Stimulated activated CD8-positive, alpha-beta memory T cell treated with anti-CD3 and anti-CD28 coated beads, Interleukin-15, amount 100 ng/mL, for 1 hour (primary cell): Measurements from ENCODE around the gene TBC1D14.

Experiments
- DNase-seq: peaks from one replicate; pipeline ENCODE4 v3.0.0-alpha.2; 2020; ENCODE audit warnings: low read depth

Gene TBC1D14

DNA sequence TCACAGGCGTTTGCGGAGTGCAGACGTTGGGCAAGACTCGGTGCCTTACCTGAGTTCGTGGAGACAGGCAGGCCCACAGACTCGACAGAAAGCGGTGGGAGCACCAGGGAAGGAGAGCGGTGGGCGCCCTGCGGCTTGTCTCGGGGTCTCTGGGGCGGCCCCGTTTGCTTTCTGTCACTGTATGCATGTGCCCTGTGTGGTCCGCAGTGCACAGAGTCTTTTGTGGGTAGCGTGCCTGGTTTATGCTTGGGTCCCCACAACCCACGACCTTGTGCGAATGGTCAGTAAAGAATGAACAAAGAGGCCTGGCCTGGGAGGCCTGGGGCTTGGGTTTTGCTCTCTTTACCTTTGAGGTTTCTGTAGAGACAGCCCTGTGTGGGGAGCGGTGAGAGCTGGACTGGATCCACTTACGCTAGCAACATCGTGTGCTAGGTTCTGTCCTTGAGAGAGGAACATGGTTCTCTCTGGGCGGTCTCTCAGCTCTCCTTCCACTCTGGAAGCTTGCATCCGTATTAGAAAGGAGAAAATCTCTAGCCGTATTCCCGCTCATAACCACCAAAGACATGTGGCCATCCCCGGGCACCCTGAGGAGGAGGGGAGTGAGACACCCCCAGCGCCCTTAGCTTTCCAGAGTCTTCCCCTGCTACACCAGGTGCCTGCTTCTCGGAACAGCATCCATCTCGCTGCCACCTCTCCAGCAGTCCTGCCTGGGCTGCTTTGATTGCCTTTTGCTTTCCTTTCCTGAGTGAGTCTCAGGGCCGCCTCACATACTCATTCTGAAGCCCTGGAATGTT, 134.7 kb downstream of the TBC1D14 start:
- DNase-seq, result no peak

DNA sequence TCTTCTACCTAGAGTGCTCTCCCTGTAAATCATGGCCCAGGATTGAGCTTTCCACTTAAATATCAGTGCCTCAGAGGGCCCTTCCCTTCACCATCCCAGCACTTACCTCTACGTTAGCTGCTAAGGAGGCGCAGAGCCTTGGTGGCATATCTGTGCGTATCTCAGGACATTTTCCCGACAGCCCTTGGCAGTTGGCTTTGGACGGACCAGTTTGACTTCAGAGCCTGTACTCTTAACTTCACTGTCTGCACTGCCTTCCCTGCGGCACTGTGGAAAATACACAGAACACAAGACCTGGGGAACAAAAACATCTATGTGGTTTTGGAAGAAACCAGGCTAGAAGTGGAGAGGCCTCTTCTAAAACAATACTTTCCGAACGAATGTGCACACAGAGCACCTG, 135.9 kb downstream of the TBC1D14 start:
- DNase-seq, result no peak

GRCh38 chr4:7045961-7046921, 136.6 kb downstream of the TBC1D14 start:
- DNase-seq, result no peak

- DNase-seq, result no peak
Measured at GRCh38 chr4:7046971-7047370, 137.3 kb downstream of the TBC1D14 start.

- no peak for DNase-seq
Measured at GRCh38 chr4:7048642-7049041, 139.0 kb downstream of the TBC1D14 start.

DNA sequence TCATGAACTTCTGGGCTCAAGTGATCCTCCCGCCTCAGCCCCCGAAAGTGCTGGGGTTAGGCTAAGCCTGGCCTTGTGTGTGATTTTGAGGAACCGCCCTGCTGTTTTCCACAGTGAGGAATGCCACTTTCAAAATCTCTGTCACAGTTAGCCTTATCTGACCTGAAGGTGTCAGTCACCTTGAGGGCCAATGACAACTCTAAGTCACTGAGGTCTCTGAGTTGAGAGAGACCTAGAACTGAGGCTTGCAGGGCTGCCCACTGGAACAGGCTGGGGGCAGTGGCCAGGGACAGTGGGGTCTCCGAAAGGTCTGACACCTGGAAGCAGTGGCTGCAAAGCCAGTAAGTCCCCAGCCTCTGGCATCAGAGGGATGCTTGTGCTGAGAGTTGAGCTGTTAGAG, 139.7 kb downstream of the TBC1D14 start:
- DNase-seq, result no peak

- DNase-seq, result no peak
Measured at GRCh38 chr4:7049739-7050138, 140.1 kb downstream of the TBC1D14 start.

DNA sequence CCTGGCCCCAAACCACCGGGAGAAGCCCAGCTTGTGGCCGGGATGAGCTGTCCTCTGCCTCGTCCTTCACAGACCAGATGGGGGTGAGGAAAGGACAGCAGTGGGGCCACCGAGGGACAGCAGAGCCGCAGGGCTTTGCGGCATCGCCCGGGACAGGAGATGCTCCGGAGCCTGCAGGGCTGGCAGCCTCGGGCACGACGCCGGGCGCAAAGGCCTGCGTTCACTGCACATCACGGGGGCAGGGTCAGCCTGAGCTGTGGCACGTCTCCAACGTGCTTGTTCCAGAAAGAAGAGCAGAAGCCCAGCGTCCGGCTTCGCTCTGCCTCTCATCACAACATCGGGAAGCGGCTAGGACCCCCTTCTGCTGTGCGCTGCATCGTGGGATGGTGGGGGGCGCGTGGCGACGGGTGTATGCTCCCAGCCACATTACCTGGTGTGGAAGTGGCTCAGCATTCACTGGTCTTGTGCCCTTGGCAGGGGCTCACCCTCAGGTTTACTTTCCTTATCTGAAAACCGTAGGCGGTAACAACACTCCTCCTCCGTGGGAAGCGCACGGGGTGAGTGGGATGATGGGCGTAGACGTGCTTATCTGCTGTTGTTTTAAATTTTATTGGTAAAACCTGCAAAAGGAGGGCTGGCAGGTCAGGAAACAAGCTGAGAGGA, 141.0 kb downstream of the TBC1D14 start:
- no peak for DNase-seq

DNA sequence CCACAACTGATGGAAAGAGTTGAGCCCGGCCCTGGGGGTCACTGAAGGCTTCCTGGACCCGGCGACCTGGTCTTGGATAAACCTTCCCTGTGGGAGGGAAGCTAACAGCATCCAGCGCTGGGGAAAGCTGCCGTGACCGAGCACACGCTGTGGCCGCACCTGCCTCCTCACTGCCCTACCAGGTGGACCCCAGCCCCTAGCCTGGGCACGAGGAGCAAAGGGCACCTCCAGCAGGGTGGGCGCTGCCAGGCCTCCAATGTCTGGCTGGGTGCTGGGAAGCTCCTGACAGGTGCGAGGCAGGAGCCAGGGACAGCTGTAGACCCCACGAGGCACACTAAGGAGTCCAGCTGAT, 141.5 kb downstream of the TBC1D14 start:
- no peak for DNase-seq

DNA sequence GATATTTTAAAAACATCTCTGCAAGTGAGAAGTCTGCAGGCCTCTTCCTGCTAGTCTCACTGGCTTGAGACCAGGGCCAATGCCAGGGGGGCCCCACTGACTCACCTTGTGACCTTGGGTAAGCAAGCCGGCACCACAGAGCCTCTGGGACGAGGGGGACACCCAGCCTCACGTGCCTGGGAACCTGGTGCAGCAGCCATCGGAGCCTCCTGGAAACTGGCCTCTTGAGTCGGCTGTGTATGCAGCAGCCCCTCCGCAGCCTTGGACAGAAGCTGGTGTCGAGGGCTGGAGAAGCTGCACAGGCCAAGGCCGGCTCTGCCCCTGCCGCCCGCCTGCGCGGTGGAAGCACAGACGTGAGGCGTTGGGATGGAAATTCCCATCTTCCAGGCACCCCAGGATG, 142.3 kb downstream of the TBC1D14 start:
- no peak for DNase-seq

GRCh38 chr4:7052313-7052712, 142.7 kb downstream of the TBC1D14 start:
- no peak for DNase-seq

DNA sequence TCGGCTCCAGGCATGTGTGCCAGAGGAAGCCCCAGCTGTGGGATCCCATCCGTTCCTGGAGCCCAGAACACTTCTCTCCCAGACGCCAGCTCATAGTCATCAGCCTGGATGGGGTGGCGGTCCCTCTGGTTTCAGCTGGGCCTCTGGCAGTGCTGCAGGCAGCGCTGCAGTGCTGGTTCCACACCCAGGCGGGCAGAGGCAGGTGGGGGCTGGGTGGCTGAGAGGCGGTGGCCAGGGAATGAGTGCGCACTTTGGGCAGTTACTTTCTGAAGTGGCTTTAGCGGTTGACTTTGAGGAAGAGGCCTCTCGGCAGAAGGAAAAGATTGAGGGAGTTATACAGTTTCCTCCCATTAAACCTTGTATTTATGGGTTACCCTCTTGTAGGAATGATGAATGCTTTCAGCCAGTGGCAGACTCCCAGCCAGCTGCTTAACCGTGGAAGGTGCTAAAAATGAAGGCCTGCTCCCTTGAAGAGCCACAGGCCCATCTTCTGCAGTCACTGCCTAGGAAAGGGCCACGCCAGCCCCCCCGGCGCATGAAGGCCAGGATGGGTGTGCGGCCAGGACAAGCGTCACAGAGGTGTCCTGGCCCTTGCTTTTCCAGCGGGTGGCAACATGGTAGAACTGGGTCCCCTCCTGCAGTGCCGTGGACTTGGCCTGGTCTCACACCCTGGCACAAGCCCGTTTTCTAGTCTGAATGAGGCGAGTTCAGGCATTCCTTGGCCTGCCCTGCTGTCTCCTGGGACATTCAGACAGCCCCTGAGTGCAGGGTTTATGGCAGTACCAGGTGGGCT, 143.5 kb downstream of the TBC1D14 start:
- no peak for DNase-seq

DNA sequence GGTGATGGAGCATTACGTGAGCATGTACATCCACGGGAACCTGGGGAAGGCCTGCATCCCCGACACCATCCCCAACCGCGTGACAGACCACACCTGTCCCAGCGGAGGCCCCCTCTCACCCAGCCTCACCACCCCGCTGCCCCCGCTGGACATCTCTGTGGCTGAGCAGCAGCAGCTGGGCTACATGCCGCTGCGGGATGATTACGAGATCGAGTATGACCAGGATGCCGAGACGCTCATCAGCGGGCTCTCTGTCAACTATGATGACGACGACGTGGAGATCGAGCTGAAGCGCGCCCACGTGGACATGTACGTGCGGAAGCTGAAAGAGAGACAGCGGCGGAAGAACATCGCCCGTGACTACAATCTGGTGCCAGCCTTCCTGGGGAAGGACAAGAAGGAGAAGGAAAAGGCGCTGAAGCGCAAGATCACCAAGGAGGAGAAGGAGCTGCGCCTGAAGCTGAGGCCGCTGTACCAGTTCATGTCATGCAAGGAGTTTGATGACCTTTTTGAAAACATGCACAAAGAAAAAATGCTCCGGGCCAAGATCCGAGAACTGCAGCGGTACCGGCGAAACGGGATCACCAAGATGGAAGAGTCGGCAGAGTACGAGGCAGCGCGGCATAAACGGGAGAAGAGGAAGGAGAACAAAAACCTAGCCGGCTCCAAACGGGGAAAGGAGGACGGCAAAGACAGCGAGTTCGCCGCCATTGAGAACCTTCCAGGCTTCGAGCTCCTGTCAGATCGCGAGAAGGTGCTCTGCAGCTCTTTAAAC, 144.7 kb downstream of the TBC1D14 start:
- no peak for DNase-seq

- DNase-seq, result no peak
Measured at GRCh38 chr4:7055111-7055989, 145.7 kb downstream of the TBC1D14 start.

DNA sequence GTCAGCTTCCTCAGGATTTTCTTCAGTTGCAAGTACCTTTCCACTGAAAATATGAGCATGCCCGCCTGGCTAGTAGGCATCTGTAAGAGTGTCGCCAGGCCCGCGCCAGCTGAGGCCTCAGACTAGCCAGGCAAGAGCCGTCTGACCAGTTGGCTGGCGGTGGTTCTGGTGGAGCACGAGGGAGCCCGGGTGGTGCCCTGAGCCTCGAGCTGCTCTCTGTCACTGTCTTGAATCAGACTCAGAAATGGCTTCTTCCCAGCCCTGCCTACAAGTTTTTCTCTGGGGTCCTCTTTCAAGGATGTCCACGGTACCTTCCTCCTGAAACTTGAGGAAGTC, 146.3 kb downstream of the TBC1D14 start:
- no peak for DNase-seq

DNA sequence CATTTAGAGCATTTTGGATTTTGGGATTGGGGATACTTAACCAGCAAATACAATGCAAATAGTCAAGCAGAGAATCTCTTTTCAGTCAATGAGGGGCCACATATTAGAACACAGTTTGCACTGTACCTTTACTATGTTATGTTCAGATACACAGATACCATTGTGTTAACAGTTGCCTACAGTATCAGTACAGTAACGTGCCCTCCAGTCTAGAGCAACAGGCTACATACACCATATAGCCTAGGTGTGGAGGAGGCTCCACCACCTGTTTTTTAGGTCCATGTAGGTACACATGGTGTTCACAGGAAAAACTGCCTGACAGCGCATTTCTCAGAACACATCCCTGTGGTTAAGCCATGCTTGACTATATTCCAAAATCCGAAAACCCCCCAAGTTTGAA, 149.2 kb downstream of the TBC1D14 start:
- no peak for DNase-seq

GRCh38 chr4:7059662-7060061, 150.0 kb downstream of the TBC1D14 start:
- DNase-seq, result no peak

DNA sequence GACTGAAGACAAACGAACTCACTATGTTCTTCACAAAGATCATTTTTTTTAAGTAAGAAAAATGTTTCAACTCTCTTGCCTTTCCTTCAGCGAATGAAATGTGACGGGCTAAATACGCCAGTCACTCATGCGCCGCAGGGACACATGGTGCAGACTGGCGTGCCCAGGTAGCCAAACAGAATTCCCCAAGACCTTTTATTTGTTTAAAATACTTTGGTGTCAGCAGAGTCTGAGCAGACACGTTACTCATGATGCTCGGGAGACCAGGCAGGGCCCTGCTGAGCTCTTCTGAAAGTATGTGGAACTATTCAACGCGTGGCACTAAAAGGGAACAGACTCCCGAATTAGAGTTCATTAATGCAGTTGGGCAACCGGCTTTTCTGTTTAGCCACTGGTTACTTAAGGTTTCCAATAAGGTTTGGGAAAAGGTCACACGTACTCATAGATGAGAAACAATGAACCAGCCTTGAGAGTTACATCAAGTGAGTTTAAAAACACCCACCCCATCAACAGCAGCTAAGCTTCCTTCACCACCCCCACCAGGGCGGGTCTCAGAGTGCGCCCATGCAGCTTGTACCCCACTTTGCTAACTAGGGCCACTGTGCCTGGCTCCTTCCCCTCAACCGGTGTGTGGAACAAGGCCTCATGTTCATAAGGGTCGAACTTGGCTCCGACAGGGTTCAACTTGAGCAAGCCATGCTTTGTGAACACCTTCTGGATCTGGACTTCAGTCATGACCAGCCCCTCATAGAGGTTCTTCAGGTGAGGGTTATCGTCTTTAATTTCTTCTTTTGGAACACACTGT, 150.9 kb downstream of the TBC1D14 start:
- no peak for DNase-seq

GRCh38 chr4:7061815-7062214, 152.2 kb downstream of the TBC1D14 start:
- DNase-seq, result no peak
